HL-60 (cell line): ENCODE measurements around the gene GABRD.

Experiments
- CTCF ChIP-seq: IDR thresholded peaks from one replicate; pipeline ENCODE4 v1.5.1; 2011; ENCODE audit warnings: low read length, control low read depth, inconsistent platforms; ENCODE audit not compliant: insufficient read depth
- POLR2AphosphoS5 ChIP-seq: IDR thresholded peaks from 2 replicates; pipeline ENCODE4 v1.6.1; 2012; ENCODE audit warnings: low read depth
- REST ChIP-seq: IDR thresholded peaks from 2 replicates; pipeline ENCODE4 v1.6.1; 2012; ENCODE audit warnings: low read depth; ENCODE audit not compliant: insufficient replicate concordance

GRCh38 chr1:2056955-2057590 is 37.9 kb downstream of the GABRD start:
- TF ChIP-seq REST (no peak), POLR2AphosphoS5 (no peak), CTCF (no peak)
